HG03139 (cell line): ENCODE data around the gene ELMO2.
A peak's percentile ranks its signal among the peaks of the same experiment; 100 is the strongest.

Experiments used
- ATAC-seq: cut with Tn5 transposase; IDR thresholded peaks from one replicate; pipeline ENCODE4 v1.9.1; 2021; ENCODE audit not compliant: unreplicated experiment

ELMO2 gene

DNA sequence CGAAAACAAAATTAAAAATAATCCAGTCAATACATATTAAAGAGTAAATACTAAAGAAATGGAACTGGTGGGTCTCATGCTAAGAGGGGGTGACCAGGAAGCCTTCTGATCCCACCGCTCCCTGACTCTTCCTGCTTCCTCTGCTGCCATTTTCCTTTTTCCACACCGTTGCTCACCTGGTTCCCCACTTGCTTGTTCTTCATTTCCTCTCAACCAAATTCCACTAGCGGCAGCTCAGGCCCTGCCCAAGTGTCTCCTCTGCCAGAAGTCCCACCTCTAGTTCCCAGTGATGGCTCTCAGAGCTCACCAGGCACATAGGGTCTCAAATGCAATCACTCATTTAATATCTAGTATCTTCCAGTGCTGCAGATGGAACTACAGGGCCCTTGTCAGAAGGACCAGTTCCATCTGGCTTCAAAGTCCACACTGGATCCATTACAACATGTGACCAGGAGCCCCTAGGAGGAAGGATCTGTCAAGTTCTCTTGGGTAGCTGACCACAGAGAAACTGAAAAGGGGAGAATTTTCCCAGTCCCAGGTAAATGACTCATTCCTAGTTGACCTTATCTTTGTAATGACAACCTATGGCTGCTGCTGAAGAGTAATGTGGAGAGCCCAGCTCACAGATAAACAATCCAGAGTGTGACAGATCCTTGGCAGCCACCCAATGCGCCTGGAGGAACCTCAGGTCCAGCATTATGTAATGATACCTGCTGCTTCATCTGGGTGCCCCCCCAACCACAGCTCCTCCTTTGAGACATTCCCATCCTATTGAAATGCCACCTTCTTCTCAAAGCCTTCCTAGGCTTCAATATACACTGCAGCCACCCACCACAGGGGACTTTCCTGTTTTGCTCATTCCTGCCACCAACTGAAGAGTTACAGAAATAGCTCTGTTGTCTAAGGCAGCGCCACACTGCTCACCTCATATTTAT is 38.2 kb downstream of the ELMO2 start:
- no peak for ATAC-seq

DNA sequence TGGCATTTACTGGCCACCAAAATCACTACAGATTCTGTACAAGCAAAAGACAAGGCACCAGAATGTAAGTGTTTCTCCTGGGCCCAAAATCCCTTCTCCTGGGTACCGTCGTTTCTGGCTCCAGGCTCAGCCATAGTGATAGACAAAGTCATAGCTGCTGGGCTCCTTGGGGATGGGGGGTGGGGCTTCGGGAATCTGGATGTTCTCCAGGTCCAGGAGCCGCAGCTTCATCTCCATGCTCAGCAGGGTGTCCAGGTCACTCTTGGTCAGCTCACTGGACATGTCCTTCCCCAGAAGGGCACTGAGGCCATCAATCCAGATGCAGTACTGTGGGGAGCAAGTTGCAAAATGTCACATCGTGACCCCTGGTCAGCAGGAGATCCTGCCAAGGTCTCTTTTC is 39.2 kb downstream of the ELMO2 start:
- ATAC-seq: no peak

DNA sequence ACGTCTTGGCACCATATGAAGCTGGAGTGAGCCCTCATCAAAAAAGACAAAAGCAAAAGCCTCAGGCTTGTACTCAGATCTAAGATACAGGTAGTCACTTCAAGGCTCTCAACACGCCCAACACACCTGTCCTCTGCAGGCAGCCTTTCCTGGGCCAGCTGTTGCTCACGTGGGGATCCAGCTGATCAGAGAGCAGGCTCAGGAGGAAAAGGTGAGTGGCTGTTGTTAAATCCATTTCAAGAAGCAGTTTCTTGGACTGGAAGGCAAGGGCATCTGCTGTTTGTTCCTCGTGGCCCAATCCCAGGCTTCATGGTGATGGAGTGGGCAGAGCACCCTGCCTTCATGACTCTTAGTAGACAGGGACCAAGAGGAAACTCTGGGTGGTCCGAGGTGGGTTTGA is 39.6 kb downstream of the ELMO2 start:
- ATAC-seq: no peak

DNA sequence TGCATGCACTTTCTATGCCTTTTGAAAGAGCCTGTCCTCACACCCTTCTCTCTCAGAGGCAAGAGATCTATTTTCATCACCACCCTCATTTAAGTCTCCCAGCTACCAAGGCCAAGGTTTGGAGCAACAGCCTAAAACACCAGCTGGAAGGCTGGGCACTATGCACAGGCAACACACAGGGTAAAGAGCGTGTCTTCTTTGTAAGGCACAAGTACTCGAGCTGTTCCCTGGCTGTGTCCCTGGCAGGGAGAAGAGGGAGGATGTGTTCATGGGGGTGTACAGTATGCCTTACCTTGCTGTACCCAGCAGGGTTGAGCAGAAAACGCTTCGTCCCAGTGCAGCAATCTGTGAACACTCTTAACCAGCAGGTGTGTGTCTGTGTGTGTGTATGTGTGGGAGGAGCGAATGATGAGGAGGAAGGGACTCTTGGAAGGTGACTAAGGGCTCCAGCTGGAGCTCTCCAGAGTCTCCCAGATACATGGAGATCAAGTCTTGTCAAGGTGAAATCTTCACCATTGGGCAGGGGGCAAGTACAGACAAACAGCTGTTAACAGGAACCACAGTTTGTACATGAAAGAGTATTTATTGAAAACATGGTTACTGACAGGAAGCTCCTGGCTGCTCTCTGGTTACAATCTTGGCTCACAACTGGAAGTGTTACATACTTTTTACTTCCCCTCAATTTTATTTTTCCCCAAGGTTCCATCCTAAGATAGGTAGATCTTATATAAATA is 40.8 kb downstream of the ELMO2 start:
- no peak for ATAC-seq

DNA sequence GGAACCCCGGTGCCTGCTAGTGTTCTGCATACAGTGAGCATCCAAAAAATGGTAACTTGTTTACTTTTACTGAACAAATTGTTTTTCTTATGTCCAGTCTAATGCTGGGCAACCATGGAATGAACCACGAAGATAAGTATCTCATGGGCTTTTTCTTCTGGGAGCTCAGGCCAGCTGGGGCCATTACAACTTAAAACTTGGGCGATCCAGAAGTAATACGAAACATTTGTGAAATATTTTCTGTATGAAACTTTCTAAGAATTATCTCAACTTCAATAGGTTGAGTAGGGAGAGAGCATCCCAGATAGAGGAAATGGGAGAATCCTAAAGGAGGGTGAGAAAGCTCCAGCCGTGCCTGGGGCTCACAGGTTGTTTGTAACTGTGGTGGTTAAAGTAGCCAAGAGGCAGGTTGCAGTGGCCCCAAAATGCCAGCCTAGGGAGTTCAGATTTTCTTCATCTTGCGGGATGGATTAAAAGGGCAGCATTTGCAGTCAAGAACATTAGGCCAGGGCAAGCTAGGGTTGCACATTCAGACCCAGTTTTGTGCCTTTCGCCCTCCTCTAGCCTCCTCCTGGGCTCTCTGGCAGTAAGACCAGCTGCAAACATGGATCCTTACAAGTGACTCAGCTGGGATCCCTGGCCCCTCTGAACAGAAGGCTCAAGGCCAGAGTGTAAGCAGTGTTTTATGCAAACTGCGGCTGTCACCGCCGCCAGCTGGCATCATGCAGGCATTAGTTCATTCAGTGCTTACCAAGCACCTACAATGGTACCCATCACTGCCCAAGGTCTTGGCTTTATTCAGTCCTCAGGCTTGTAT is 41.5 kb downstream of the ELMO2 start:
- ATAC-seq: no peak

DNA sequence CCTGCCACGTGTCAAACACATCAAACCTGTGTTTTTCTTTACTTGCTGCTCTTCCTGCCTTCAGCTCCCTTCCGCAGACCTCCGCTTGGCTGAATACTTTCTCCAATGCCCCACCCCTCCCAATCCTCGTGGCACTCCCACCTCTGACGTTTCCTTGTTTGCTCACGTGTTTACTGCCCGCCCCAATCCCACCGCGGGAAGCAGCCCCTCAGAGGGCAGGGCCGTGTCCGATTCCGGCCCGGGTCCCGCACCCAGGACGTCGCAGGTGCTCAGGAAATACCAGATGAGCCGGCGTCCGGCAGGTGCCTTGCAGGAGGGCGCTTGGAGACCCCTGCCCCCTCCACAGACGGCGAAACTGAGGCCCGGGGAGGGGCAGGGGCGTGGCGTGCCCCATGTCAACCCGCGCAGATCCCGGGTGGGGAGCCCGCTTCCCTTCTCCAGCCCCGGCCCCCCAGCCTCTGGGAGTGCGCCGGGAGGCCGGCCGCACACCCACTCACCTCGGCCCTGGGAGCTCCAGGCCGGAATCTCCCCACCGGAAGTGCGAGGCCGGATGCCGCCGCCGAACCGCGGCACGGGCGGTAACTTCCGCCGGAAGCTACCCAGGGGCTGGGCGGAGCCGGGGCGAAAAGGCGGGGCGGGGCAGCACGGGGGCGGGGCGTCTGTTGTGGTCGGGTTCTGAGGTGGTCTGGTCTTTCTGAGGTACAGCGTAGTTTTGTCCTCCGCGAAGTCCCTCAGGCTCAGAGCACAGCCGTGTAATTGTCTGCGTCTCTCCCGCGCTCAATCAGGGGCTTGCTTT is 42.3 kb downstream of the ELMO2 start:
- peak; percentile 50 for ATAC-seq

DNA sequence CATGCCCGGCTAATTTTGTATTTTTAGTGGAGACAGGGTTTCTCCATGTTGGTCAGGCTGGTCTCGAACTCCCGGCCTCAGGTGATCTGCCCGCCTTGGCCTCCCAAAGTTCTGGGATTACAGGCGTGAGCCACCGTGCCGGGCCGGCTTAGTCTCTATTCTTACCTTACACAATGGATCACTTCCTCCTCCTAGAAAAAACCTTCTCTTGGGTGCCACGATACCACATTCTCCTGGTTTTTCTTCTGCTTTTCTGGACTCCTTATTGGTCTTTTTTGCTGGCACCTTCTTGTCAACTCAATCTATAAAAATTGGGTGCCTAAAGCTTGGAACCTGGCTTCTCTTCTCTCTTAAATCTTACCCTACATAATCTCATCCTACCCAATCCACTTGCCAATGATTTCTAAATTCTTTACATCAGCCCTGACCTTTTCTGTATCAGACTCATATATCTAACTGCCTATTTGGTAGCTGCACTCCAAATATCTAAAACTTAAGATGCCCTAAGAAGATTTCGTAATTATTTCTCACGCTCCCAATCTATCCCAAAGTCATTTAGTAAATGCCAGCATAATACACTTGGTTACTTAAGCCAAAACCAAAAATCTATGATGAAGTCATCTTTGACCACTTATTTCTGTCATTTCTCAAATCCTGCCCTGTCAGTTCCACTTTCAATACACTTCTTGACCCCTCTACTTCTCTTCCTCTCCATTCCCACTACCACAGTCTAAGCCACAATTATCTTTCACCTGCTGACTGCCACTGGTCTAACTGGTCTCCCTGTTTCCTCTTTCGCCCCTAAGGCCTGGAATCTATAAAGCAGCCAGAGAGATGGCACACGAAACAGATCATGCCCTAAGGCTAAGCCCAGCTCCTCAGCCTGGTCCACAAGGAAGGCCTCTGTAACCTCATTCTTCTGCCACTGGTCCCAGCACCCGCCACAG is 43.2 kb downstream of the ELMO2 start:
- ATAC-seq: peak; percentile 17

DNA sequence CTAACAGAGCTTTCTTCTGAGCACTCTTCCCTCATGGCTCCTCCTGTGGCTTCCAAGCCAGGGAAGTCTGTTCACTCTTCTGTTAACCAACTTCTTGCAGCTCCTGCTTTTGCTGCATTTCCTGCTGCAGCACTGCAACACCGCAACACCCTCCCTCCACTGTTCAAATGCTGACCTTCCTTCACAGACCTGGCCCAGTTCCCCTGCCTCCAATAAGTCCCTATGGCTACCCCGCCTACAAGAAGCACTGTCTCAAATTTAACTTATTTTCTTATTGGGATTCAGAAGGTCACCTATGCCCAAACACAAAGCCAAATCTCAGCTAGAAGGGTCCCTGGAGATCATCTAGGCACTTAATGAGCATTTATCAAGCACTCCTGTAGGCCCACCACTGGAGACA is 44.6 kb downstream of the ELMO2 start:
- no peak for ATAC-seq

DNA sequence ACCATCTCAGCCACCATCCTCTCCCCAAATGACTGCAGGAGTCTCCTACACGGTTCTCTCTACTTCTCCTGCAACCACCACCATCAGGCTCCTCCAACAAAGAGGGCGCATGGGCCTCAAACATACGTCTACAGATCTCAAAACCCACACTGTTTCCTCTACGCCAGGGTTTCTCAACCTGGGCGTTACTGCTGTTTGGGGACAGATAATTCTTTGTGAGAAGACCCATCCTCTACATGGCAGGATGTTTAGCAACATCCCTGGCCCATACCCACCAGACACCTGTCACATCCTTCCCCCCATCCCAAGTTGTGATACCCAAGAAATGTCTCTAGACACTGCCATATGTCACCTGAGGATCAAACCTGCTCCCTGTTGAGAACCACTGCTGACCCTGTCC is 45.0 kb downstream of the ELMO2 start:
- ATAC-seq: no peak

DNA sequence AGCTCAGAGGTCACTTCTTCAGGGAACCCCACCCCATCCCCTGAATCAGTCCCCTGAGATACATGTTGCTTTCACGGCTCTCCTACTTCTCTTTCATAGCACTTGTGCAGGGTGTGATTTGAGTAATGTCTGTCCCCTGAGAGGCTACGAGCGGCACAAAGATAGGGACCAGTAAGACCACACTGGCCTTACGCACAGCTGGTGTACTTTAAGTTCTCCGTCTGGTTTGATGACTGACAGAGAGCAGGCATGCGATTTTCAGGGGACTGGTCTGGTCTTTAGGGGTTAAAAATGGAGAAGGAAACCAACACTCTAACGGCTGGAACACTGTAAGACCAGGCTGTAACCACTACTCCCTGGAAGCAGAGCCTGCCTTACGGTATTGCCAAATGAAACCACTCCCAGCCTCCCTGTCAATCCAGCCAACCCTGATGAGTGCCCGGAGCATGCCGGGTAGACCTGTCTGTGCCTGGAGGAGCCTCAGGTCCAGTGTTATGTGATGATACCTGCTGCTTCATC is 47.1 kb downstream of the ELMO2 start:
- peak; percentile 41 for ATAC-seq

DNA sequence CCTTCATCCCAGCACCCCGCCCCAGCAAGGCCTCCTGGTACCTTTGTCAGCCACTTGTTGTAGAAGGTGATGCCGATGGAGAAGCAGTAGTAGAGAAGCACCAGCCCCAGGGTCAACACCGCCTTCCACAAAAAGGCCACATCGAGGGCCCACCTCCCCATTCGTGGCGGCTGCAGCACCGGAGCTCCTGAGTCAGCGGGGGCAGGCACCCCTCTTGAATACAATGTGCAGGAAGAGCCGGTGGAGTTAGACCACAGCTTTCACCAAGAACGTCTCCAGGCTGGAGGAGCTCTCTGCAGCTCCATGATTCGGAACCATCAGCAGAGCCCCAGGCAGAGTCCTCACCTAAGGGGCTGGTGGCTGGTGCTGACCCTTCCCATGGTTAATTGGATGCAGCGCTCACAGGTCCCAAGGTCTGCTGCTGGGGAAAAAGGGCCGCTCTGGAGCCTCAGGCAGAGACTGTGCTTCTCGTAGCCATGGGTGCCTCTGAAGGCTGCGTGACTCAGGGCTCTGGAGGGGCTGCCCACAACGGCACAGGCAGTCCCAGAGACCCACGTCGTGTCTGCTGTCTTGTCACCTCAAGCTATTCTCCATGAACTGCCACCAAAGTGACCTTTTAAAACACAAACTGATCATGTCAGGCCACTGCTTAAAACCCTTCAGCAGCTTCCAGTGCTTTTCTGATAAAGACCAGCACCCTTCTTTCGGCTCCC is 47.9 kb downstream of the ELMO2 start:
- ATAC-seq: no peak

DNA sequence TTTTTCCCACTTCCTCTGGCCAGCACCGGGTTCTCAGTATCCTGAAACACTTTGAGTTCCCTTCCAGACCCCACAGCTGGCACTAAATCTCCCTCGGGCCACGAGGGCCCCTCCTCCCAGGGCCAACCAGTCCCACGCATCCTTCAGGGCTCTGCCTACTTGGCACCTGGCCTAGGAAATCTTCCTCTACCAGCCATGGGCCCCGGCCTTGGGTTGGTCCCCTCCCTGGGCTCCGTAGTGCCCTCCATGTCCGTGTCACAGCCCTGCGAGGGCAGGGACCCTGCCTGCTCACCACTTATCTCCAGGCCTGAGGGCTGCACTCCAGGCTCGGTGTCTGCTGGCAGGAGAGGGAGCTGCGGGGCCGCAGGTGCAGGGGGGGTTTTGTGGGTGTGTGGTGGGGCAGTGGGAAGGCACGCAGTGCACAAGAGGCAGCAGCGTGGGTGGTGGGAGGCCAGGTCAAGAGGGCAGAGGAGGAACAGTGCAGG is 49.3 kb downstream of the ELMO2 start:
- no peak for ATAC-seq

DNA sequence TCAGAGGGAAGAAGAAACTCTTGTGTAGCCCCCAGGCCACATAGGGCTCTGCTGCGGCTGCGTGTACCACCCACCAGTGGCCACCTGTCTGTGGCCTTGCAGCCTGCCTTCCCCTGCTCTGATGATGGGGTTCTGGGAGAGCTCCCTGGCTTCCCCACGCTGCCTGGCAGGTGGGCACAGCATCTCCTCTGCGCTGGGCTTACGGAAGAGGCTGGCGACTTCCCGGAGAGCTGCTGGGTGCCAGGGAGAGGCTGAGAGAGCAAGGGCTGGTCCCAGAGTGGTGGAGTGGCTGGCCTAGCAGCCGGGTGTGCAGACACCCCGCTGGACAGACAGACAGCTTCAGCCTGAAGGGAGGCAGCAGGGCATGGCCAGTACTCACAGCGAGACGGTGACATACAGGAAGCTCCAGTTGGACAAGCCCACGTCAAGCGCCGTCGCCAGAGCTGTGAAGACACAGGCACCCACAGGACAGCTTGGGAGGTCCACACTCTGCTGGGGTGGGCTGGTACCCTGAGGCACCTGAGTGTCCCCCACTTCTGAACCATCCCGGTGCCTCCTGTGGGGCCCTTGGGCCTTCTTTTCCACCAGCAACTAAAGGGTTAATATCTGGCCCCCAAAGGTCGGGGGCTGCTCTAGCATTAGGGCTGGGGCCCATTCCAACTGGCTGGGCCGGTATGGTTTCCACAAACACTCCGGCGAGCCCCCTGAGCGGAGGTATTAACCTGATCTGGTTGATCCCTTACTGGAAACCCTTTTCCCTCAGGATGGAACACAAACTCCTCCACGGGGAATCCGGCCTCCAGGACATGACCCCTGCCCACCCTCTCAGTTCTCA is 50.0 kb downstream of the ELMO2 start:
- no peak for ATAC-seq

DNA sequence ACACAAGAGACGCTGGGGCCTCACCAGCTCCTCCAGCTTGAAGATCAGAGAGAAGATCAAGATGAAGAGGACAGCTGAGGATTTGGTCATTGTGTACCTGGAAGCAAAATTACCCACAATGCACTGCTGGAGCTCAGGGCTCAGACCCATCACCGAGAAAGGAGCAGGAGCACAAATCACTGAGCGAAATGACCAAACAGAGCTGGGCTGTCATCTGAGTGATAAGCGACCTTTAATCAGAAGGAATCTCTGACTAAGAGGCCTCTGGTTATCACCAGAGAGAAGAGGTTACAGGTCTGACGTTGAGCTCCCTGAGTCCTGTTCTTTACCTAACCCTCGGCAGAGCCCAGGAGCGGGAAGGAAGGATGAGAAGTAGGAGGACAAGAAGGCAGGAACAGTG is 50.6 kb downstream of the ELMO2 start:
- ATAC-seq: no peak

DNA sequence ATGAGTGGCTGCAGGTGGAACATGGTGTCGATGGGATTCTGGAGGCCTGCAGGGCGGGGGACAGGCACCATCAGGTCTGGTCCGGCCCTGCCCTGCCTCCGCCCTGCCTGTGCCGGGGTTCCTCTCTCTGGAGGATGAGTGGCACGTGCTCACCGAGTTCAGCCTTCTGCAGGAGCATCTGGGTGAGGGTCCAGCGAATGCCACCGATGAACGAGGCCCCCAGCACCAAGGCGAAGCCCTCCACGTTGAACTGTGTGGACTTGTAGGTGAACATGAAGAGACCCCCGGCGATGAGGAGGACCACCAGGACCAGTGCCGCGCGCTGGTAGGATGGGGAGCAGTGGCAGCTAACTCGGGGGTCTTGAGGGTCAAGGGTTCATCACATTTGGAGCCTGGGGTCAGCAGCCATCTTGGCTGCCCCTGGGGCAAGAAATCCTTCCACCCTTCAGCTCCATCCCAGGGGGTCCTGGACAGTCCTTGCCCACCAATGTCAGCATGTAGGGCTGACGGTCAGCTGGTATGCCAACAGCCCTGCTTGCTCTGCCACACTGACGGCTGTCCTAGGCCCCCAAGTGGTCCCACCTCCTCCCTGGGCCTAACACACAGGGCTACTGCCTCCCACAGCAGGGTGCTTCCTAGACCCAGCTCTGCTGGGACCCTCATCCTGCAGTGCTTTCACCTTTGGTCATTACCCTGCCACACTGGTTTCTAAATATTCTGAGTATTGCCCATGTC is 51.3 kb downstream of the ELMO2 start:
- no peak for ATAC-seq

DNA sequence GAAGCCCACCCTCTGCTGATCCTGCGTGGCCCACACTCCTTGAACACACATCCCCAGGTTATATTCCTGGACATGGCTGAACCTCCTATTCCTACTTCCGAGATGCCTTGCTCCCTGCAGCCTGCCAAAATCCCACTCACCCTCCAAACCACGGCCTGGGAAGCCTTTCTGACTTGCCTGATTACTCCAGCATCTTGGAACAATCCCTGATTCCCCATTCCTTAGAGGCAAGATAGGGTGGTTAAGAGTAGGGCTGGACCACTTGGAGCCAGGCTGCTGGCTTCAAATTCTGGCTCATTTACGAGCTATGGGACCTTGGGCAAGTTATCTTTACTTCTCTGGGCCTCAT is 52.2 kb downstream of the ELMO2 start:
- no peak for ATAC-seq
